ENCODE data around the gene TBCB.

DNA sequence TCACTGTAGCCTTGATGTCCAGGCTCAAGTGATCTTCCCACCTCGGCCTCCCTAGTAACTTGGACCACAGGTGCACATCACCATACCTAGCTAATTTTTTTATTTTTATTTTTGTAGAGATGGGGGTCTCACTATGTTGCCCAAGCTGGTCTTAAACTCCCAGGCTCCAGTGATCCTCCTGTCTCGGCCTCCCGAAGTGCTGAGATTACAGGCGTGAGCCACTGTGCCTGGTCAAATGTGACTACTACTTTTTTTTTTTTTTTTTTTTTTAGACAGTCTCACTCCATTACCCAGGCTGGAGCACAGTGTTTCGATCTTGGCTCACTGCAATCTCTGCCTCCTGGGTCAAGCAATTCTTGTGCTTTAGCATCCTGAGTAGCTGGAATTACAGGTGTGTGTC is 57.6 kb downstream of the TBCB start:
- TF ChIP-seq, protein P1, sequence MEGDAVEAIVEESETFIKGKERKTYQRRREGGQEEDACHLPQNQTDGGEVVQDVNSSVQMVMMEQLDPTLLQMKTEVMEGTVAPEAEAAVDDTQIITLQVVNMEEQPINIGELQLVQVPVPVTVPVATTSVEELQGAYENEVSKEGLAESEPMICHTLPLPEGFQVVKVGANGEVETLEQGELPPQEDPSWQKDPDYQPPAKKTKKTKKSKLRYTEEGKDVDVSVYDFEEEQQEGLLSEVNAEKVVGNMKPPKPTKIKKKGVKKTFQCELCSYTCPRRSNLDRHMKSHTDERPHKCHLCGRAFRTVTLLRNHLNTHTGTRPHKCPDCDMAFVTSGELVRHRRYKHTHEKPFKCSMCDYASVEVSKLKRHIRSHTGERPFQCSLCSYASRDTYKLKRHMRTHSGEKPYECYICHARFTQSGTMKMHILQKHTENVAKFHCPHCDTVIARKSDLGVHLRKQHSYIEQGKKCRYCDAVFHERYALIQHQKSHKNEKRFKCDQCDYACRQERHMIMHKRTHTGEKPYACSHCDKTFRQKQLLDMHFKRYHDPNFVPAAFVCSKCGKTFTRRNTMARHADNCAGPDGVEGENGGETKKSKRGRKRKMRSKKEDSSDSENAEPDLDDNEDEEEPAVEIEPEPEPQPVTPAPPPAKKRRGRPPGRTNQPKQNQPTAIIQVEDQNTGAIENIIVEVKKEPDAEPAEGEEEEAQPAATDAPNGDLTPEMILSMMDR (IDR thresholded peaks at IDR 0.05) = no peak
- no peak for TF ChIP-seq POLR2A (IDR thresholded peaks at IDR 0.05)
- no peak for TF ChIP-seq POLR2AphosphoS5 (IDR thresholded peaks at IDR 0.05)
